A673 (cell line): ENCODE data around the gene USF3. TPM values are rescaled to one million over a fixed set of nuclear protein-coding genes. Genes with fewer than 3 reads are reported as not detected.

Experiments used
- BruUV-seq: library from RNA; stranded (reverse); fragments of 400-500 nt; replicated peaks from 2 replicates; lab custom pipeline; 2021; lab: Mats Ljungman, UMichigan
- CTCF ChIA-PET: fragments of 300-600 bp; sonication (Branson Sonifier 250); formaldehyde crosslinking; loops from one replicate; lab custom pipeline; 2022; ENCODE audit warnings: antibody characterized with exemption; lab: Charles Lee
- POLR2A ChIA-PET: fragments of 300-600 bp; sonication (Branson Sonifier 250); formaldehyde crosslinking; loops from one replicate; lab custom pipeline; 2022; ENCODE audit warnings: antibody characterized with exemption; ENCODE audit not compliant: low non-redundant PET; lab: Charles Lee
- DNase-seq: peaks from one replicate; pipeline ENCODE4 v3.0.0-alpha.2; 2015; ENCODE audit warnings: low spot score
- H3K27ac ChIP-seq: fragments of 200-600 bp; sonication (generic); 2 replicates; pipeline ENCODE4 v1.5.1; 2016; ENCODE audit warnings: mixed run types, low read depth, mild to moderate bottlenecking, mixed read lengths, antibody characterized with exemption, low read length; ENCODE audit not compliant: poor library complexity, severe bottlenecking
- H3K27me3 ChIP-seq: fragments of 200-600 bp; sonication (generic); replicated peaks from 2 replicates; pipeline ENCODE4 v1.6.1; 2017; ENCODE audit warnings: mixed run types, low read depth, mild to moderate bottlenecking, mixed read lengths, antibody characterized with exemption, low read length; ENCODE audit not compliant: insufficient read depth, poor library complexity
- H3K36me3 ChIP-seq: fragments of 200-600 bp; sonication (generic); 2 replicates; pipeline ENCODE4 v1.6.1; 2016; ENCODE audit warnings: mixed run types, mild to moderate bottlenecking, mixed read lengths, antibody characterized with exemption, low read length; ENCODE audit not compliant: insufficient read depth, poor library complexity, severe bottlenecking
- H3K4me1 ChIP-seq: fragments of 200-600 bp; sonication (generic); 2 replicates; pipeline ENCODE4 v1.6.1; 2017; ENCODE audit warnings: mixed run types, mild to moderate bottlenecking, mixed read lengths, antibody characterized with exemption, low read length; ENCODE audit not compliant: insufficient read depth, poor library complexity, severe bottlenecking
- H3K4me3 ChIP-seq: fragments of 200-600 bp; sonication (generic); 2 replicates; pipeline ENCODE4 v1.5.1; 2016; ENCODE audit warnings: low read depth, mixed run types, mild to moderate bottlenecking, mixed read lengths, low read length; ENCODE audit not compliant: poor library complexity, severe bottlenecking
- H3K9me3 ChIP-seq: fragments of 200-600 bp; sonication (generic); 2 replicates; pipeline ENCODE4 v1.6.1; 2016; ENCODE audit warnings: mixed run types, low read depth, mild to moderate bottlenecking, mixed read lengths, antibody characterized with exemption, low read length; ENCODE audit not compliant: poor library complexity, severe bottlenecking
- EZH2 ChIP-seq: fragments of 200-600 bp; sonication (generic); IDR thresholded peaks from 2 replicates; pipeline ENCODE4 v1.6.1; 2017; ENCODE audit warnings: borderline replicate concordance, low read depth, mild to moderate bottlenecking, mixed read lengths, antibody characterized with exemption, low read length; ENCODE audit not compliant: poor library complexity, severe bottlenecking
- intact Hi-C: fragments of 100-400 bp; cut with micrococcal nuclease; formaldehyde crosslinking; loops from one replicate; pipeline ENCODE4 v1.10.0; 2022; ENCODE audit not compliant: unreplicated experiment
- total RNA-seq: library from RNA; stranded (reverse); gene quantifications from 2 replicates; pipeline ENCODE4 v1.2.3, GENCODE V29; 2021
- TF ChIP-seq, protein P1 (sequence below): fragments of 300-800, 200-600 bp; sonication (generic); conservative IDR thresholded peaks from 2 replicates; pipeline ENCODE4 v1.5.1; 2017; ENCODE audit warnings: low read depth, mild to moderate bottlenecking, antibody characterized with exemption, low read length, moderate library complexity, mixed read lengths

The USF3 gene
- total RNA-seq, 1 experiment from 2014 or later, result 9.7 TPM

DNA sequence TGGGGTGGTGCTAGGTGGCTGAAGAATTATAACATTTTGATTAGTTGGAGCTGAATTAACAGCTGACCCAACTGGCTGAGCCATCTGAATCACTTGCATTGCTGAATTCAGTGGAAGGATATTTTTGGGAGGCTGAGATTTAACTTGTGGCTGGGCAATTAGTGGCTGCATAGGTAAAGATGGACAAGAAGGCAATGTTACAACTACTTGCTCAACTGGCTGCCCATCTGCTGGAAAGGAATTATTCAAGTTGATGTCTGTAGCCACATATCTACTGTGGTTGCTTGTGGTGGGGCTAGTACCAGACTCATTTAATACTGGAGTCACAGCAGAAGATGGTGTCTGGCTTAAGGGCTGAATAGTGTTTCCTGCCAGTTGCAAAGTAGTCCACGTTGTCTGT is 36.4 kb downstream of the USF3 start:
- ChIA-PET CTCF (no interaction called here), POLR2A (no interaction called here)
- no TSS peak for BruUV-seq
- Histone ChIP-seq H3K4me1 (no peaks in the 10 kb centered on the region), H3K36me3 (no peaks in the 10 kb centered on the region), H3K27me3 (no peaks in the 10 kb centered on the region), H3K27ac (no peak overlapping the region), H3K4me3 (no peak overlapping the region), H3K9me3 (no peaks in the 10 kb centered on the region)
- no peak for TF ChIP-seq EZH2
- TF ChIP-seq, protein P1, sequence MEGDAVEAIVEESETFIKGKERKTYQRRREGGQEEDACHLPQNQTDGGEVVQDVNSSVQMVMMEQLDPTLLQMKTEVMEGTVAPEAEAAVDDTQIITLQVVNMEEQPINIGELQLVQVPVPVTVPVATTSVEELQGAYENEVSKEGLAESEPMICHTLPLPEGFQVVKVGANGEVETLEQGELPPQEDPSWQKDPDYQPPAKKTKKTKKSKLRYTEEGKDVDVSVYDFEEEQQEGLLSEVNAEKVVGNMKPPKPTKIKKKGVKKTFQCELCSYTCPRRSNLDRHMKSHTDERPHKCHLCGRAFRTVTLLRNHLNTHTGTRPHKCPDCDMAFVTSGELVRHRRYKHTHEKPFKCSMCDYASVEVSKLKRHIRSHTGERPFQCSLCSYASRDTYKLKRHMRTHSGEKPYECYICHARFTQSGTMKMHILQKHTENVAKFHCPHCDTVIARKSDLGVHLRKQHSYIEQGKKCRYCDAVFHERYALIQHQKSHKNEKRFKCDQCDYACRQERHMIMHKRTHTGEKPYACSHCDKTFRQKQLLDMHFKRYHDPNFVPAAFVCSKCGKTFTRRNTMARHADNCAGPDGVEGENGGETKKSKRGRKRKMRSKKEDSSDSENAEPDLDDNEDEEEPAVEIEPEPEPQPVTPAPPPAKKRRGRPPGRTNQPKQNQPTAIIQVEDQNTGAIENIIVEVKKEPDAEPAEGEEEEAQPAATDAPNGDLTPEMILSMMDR, result no peak
- no peak for DNase-seq
- intact Hi-C loops, result no loop called here

DNA sequence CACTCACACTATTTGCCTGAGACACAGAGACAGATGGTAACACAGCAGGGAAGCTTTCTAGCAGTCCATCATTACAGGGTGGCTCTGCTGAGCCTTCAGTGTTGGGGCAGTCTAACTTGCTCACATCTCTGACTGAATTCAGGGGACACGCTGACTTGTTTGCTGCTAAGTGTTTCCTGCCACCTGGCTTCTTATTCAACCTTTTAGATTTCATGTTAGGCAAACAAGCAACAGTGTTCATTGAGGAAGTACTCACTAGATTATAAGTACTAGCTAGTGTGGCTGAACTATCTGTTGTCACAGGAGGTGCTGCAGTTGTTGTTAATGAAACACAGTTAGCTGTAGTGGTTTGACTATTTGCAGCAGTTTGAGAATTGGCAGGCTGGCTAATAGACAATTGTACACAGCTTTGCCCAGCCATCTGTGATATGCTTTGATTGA is 37.3 kb downstream of the USF3 start:
- ChIA-PET CTCF (no interaction called here), POLR2A (no interaction called here)
- H3K4me3 ChIP-seq, result no peak overlapping the region
- BruUV-seq, result no TSS peak
- H3K36me3 ChIP-seq, result no peaks in the 10 kb centered on the region
- DNase-seq, result no peak
- intact Hi-C loops, result no loop called here
- no peaks in the 10 kb centered on the region for H3K27me3 ChIP-seq
- H3K27ac ChIP-seq, result no peak overlapping the region
- no peaks in the 10 kb centered on the region for H3K9me3 ChIP-seq
- TF ChIP-seq EZH2, result no peak
- TF ChIP-seq, protein P1, result no peak
- H3K4me1 ChIP-seq, result no peaks in the 10 kb centered on the region

DNA sequence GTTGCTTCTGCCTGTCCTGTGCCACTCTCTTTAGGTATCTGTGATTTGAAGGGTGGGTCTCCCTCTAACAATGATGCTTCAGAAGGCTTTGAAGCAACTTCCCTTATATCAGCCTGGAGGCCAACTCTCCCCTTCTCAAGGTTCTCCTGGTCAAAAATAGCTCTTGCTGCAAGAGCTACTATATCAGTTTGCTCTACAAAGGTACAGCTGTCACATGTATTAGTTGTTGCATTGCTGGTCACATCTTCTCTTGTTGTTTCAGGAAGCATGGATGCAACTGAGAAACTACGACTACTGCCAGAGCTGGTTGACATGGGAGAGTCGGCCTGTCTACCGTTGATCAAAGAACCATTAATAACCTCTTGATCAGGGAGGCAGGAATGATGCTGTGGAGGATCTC is 38.3 kb downstream of the USF3 start:
- no TSS peak for BruUV-seq
- TF ChIP-seq EZH2, result no peak
- TF ChIP-seq, protein P1, result no peak
- Histone ChIP-seq H3K27ac (no peak overlapping the region), H3K36me3 (no peaks in the 10 kb centered on the region), H3K4me3 (no peak overlapping the region), H3K27me3 (no peaks in the 10 kb centered on the region), H3K4me1 (no peaks in the 10 kb centered on the region), H3K9me3 (no peaks in the 10 kb centered on the region)
- no peak for DNase-seq
- ChIA-PET POLR2A (no interaction called here), CTCF (no interaction called here)
- intact Hi-C loops, result no loop called here
